Posterior vena cava (tissue), 2 donors: ENCODE data around the gene NFATC1. TPM values are rescaled to one million over a fixed set of nuclear protein-coding genes. Genes with fewer than 3 reads are reported as not detected.

Experiments
- DNase-seq: peaks from one replicate; pipeline ENCODE4 v3.0.0-alpha.2; 2020; ENCODE audit warnings: low spot score
- intact Hi-C, 2 donors: fragments of 100-400 bp; cut with DNase I; formaldehyde crosslinking; loops; one replicate each; pipeline versions ENCODE4 v1.14.1 to v1.14.2; 2022 to 2023
- total RNA-seq, 2 donors: library from RNA; stranded (reverse); fragmentation: NEBNext Ultra II Directional; extraction: Animal tissue kit (Norgen Biotek cat#: 25700); gene quantifications; one replicate each; pipeline ENCODE4 v1.2.1, GENCODE V29; 2021
- donor health status: DM: yes; HTN: yes; CAD: no.
- donor health status: DM: yes; HTN: yes; CAD: no.

NFATC1 gene
- total RNA-seq, 2 donors from 2014 or later = 23.9 to 26.9 TPM

DNA sequence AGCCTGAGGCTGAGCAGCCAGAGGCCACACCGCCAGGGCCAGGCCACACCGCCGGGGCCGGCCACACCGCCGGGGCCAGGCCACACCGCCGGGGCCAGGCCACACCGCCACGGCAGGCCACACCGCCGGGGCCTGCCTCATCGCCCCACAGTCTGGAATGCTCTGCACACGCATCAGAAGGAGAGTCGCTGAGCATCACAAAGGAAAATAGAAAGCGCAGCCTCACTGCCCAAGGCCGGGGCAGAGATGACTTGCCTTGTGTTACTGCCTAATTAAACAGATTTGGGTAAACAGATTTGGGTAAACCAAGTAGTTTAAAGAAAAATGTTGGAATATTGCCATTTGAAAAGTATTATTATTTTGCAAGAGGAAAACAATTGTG is 10.4 kb upstream of the NFATC1 start:
- intact Hi-C loops = loop anchor here in 1 of 2 donors (10.0 kb wide), 1 partner anchor 119 kb away; no protein-coding TSS in a partner anchor
- DNase-seq = no peak

DNA sequence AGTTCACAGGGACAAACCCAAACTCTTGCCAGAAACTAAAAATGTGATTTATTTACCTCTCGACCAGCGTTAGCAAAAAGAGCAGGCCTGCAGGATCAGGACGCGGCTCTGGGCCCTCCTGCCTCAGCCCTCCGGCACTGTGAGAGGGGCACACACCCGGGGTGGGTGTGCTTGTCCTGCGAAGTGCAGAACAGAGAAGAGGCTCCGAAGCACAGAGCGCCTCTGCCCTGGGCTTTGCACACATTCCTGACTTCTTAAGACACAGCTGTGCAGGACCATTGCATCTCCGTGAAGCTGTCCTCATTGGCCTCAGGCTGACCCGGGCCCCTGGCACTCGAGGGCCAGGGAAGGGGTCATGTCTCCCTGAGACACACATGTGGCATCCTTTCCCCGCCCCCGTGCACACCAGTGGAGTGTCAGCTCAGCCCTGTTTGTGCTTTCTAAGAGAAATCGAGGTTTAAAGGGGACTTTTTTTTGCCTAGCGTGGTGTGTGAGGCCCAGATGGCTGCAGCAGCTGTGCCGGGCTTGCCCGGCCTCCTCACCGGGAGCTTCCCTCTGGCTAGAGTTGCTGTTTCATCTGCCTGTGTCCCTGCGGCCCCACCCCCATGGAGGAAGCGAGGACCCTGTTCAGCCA is 9.9 kb upstream of the NFATC1 start:
- DNase-seq = peak; percentile 60
- intact Hi-C loops = loop anchor here in 1 of 2 donors (10.0 kb wide), 1 partner anchor 119 kb away; no protein-coding TSS in a partner anchor

DNA sequence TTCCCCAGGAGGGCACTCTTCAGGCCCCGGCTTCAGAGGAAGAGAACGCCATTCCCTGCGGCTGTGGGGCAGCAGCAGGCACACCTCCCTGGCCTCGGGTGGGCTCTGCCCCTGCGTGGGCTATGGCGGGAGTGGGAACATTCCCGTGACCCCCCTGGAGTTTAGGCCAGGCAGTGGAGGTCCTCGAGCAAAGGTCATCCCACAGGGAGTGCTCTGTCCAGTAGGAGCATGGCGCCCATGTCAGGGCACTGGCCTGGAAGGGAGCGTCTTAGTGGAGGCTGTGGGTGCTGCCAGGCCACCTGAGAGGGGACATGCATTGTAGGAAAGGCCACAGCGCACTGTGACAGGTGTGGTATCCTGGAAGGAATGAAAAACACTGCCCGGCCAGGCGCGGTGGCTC is 9.2 kb upstream of the NFATC1 start:
- DNase-seq = peak; percentile 46
- intact Hi-C loops = loop anchor here in 1 of 2 donors (10.0 kb wide), 1 partner anchor 118 kb away; no protein-coding TSS in a partner anchor

DNA sequence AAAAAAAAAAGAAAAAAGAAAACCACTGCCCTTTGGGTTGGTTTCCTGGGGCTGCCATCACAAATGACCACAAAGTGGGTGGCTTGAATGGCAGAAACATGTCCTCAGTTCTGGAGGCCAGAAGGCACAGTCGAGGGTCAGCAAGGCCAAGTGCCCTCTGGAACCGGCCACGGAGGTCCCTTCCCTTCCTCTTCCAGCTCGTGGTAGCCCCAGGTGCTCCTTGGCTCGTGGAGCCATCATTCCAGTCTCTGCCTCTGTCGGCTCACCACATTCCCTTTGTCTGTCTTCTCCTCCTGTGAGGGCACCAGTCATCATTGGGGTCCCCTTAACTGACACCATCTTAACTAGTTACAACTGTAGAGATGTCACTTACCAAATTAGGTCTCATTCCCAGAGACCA is 8.5 kb upstream of the NFATC1 start:
- peak; percentile 44 for DNase-seq
- intact Hi-C loops = loop anchor here in 1 of 2 donors (10.0 kb wide), 1 partner anchor 118 kb away; no protein-coding TSS in a partner anchor

DNA sequence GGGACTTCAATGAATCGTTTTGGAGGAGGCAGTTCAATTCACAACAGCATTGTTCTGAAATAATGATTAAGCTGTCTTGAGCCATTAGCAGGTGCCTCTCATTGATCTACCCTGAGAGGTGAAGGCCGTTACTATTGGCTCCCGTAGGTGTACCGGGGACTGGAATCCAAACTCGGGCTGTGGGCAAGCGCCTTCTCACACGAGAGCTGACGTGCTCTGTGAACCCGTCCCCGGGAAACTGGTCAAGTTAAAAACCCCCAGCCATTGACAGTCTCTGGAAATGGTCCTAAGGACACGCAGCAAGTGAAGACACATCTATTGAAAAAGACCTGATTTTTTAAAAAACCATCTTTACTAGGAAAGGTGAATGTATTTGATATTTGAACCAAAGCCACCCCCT is 8.1 kb upstream of the NFATC1 start:
- intact Hi-C loops = loop anchor here in 1 of 2 donors (10.0 kb wide), 1 partner anchor 117 kb away; no protein-coding TSS in a partner anchor
- DNase-seq = no peak

DNA sequence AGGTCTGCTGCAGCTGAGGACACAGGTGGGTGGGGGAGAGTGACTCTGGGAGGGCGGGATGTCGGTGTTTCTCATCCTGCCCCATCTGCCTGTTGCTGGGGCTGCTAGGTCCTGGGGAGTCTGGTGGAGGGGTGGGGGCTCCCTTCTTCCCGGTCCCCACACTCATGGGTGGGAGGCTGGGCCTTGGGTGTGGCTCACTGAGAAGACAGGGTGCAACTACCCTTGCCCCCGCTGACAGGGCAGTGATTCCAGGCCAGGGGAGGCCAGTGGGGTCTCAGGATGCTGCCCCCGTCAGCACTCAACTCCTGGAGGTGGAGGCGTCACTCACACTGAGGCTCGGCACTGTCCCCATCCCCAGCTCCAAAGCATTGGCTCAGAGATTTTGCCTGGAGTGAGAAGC is 7.7 kb upstream of the NFATC1 start:
- peak; percentile 48 for DNase-seq
- intact Hi-C loops = loop anchor here in 1 of 2 donors (10.0 kb wide), 1 partner anchor 117 kb away; no protein-coding TSS in a partner anchor

DNA sequence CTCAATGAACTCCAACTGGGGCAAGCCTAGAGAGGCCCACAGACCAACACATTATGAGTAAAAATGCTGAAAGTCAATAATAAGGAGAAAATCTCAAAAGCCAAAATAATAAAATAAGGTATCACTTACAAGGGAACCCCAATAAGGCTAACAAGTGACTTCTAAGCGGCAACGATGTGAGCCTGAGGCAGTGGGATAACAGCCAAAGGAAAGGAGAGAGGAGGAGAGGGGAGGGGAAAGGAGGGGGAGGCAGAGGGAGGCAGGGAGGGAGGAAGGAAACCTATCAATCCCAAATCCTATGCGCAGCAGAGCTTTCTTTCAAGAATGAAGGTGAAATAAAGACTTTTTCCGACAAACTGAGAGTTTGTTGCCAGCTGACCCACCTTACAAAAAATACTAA is 6.0 kb upstream of the NFATC1 start:
- DNase-seq = no peak
- intact Hi-C loops = loop anchor here in 1 of 2 donors (10.0 kb wide), 1 partner anchor 115 kb away; no protein-coding TSS in a partner anchor

DNA sequence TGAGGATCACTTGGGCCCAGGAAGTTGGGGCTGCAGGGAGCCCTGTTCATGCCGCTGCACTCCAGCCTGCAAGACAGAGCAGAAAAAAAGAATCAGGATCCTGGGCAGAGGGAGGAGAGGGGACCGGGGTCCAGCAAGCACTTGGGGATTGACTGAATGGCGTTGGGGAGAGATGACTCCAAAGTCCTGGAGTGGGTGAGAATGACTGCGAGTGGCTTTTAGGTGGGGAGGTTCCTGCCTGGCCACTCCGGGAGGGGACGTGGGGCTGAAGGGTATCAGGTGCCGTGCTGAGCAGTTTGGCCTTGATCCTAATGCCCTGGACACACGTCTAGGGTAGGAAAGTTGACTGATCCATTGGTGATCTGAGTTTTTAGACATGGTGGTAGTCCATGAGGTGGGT is 3.5 kb upstream of the NFATC1 start:
- peak; percentile 44 for DNase-seq
- intact Hi-C loops = no loop called here

DNA sequence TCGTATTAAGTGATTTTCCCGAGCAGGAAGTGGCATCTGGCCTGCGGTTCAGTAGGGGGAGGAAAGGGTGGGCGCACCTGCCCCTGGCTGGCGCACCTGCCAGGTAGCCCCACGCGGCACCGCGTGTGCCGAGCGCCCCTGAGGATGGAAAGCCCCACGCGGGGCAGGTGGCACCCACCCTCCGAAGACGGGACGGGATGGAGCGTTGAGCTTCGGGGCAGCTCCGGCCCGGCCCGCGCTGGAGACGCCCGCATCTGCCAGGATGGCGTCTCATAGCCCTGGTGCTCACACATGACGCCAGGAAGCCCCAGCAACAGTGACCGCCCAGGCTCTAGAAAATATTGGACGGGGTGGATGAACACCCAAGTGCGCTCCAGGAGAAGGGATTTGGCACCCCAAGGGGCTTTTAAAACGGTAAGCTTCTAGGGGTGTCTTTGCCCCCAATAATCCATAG is 2.5 kb upstream of the NFATC1 start:
- intact Hi-C loops = no loop called here

DNA sequence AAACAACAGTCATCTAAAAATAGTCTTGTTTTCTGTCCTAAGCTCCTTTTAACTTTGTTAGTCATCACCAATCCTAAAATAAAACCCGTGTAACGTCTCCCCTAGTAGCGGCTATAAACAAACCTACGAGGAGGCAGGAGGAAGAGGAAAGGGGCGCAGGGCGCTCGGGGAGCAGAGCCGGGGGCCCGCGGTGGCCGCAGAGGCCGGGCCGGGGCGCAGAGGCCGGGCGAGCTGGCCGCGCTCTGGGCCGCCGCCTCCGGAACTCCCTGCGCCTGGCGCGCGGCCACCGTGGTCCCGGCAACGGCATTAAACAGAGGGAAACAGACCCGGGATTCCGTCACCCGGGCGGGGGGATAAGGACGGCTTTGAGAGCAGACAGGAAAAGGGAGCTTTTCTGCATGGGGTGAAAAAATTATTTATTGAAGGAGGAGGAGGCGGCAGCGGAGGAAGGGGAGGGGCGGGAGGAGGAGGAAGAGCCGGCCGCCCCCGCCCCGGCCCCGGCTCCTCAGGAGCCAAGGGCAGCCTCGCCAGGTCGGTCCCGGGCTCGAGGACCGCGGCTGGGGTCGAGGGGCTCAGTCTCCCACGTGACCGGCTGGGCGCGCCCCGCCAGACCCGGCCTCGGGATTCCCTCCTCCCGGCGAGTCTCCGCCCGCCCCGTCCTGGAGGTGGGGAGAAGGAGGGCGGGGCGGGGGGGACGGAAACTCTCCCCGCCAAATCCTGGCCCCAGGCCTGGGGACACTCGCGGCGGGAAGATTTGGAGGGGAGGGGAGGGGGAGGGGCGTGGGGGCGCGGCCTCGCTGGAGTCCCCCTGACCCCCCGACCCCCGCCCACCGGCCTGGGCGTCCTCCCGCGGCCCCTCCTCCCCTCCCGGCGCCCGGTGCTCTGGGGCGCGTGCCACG is 1.8 kb upstream of the NFATC1 start:
- intact Hi-C loops = no loop called here

More for the DNA sequence above, 2.5 kb upstream of the NFATC1 start:
- DNase-seq = peak; percentile 88

DNA sequence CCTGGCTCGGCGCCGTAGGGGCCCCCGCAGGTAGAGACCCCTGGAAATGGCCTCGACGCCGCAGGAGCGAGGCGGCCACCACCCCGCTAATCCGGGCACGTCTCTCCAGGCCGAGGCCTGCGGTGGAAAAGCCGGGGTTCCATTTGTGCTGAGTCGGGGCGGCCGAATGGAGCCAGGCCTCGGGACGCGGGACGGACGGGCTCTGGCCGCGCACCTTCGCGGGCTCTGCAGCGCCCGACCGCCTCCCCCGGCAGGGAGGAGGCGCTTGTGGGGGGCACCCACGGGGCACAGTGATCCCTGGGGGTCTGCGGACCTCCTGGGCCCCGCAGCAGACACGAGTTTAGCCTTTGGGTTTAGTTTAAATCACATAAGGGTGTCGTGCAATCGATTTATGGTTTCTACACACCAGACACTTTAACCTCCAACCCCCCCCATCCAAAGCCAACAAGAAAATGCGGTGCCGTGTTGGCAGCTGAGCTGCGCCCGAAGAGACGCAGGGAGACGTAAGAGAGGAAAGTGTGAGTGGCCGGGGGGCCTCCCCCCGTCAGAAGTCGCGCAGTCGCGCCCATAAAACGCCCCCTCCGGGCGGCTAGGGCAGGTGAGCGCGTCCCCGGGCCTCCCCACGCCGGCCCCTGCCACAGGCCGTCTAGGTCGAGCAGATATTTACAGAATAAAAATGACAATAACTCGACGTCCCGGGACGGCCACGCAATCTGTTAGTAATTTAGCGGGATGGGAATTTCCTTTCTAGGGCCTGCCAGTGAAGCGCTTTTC is 1.0 kb upstream of the NFATC1 start:
- DNase-seq = peak; percentile 88
- intact Hi-C loops = no loop called here

More for the DNA sequence above, 1.8 kb upstream of the NFATC1 start:
- peak; percentile 98 for DNase-seq

DNA sequence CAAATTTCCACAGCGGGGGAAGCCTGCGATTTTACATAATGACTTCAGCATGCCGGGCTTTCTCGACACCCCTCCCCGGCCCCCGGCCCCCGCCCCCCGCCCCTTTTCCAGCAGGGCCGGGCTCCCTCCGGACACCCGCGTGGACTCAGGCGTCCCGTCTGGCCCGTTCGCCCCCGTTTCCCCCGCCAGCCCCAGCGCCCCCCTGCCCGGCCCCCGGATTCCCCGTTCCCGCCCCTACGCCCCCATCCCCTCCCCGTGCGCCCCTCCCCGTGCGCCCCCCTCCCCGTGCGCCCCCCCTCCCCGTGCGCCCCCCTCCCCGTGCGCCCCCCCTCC is 456 bp upstream of the NFATC1 start:
- intact Hi-C loops = no loop called here
- no peak for DNase-seq

DNA sequence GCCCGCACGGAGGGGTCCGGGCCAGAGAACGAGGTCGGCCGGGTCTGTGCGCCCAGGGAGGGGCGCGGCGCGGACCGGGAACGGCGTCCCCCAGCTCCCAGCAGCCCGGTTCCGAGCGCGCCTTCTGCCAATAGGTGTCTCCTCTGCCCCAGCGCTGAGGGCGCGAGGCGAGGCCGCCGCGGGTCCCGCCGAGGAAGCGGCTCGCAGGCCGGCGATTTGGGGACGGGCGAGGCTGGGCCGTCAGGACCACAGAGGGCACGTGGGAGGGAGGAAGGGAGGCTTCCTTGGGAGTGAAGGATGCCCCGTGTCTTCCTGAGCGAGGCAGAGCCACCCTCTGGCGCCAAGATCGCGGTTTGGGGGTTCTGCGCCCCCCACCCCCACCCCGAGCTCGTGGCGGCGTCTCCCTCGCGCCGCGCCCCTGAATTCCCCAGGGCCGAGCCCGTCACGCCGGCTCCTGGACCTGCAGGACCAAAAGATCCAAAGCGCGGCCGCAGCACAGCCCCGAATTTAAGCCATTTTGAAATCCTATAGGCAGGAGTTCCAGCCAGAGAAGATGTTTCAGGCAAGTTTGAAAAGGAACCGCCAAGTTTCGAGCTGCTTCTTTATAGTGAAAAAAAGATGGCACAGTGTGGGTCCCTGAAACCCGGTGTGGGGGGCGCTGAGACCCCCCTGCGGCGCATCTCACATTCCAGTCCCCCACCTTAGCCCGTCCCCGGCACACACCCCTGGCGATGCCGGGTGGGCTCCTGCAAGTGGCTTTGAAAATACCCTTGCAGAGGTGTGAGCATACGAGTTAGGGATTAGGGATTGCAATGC is 909 bp downstream of the NFATC1 start:
- peak; percentile 85 for DNase-seq
- intact Hi-C loops = no loop called here

DNA sequence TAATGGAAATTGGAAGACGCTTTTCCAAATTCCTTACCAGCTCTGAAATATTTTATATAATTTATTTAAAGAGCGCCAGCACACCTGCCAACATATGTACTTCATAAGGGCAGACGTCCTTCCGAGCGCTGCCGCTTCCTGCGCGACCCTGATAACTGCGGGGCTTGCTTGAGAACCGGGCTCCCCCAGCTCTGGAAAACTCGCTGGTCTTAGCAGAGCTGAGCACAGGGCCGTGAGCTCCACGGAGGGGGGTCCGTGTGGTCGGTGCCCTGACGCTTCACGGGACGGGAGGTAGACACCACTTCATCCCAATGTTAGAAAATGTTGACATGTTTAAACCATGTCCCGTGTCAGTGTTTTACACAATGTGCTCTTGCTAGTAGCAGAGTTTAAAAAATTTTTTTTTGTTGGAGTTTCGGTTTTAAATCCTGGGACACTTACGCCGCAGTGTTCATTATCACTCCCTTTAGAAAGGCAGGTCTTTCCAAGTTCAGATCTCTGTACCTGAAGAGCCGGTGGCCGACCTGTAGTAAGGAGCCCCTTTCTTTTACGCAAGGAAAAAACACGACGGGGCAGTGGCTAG is 1.6 kb downstream of the NFATC1 start:
- DNase-seq = peak; percentile 71
- intact Hi-C loops = no loop called here

DNA sequence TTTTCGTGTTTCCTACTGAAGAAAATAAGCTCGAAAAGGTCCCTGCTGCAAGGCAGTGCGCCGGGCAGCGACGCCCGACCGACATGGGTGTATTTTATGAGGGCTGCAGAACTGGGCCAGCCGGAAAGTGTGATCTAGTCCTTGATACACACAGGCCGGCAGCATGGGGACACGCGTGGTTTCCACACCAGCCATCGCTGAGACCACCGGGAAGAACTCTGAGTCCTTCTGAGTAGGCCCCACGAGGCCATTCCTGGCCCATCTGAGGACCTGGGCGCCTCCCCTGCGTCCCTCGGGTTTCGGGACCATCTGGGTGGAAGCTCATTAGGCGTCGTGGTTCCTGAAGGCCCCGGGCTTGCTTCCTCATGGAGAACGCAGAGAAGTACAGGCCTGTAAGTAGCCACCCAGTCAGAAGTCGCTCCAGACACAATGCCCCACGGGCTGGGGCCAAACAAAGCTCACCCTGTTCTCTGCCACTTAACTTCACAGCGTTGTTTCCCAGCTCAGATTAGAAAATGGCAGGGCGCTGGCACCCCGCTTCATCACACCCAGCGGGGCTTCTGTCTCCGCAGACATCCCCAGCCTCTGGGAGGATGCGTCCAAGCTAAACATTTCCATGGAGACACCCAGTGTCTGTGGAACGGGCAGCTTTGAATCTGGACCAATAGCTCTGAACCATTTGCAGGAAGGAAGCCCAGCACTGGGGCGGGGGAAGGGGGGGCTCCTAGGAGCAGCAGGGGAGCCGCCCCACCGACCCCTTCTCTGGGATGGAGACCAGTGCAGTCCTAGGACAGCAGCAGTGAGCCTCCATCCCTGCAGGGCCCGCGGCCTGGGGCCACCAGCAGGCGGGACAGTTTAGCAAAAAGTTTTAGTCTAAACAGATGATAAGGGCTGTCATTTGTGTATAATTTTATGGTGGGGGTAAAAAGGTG is 2.4 kb downstream of the NFATC1 start:
- intact Hi-C loops = no loop called here
- peak; percentile 83 for DNase-seq

DNA sequence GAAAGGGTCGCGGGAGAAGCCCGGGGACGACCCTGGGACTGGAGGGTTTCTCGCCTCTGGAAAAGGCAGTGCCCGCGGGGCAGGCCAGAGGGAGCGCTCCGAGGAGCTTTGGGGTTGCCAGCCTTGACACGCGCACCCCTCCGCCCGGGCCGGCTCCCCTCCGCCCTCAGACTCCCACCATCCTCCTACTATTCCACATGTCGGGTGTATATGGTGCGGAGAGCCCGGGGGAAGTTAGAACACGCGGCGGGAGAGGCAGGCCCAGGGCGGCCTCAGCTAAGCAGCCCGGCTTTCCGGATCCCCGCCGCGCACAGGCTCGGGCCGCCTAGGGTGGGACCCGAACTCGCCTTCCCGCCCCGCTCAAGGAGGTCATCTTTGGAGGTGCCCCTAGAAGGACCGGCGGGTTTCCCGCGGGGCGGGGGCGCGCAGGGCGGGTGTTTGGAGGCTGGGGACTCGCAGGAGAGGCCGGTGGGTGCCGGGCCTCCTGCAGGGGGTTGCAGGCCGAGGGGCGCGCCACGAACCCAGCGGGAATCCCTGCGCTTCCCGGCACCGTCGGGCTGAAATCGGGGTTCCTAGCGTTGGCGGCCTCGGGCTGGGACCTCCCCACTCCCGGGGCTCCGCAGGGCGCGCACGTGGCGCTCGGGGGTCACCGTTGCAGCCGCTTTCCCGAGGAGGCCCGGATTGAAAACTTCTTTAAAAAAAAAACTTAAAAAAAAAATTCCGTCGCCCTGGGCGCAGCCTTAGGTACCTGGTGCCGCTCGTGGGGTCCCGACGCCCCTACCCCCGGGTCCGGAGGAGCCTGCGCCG is 3.7 kb downstream of the NFATC1 start:
- DNase-seq = peak; percentile 85
- intact Hi-C loops = loop anchor here (5.0 to 10.0 kb wide), 2 partner anchors 55 to 58 kb away; no protein-coding TSS in a partner anchor
